ENCODE results near the gene PDE4D.

- TF ChIP-seq CTCF (IDR thresholded peaks at IDR 0.05) (no peak), POLR2A (IDR thresholded peaks at IDR 0.05) (no peak)
Observed at GRCh38 chr5:59519338-59519737, 374.2 kb downstream of the PDE4D start.

All from right lobe of liver (tissue), 4 donors.